ENCODE data around the gene FAM180A. TPM values are rescaled to one million over a fixed set of nuclear protein-coding genes. Genes with fewer than 3 reads are reported as not detected.

FAM180A gene
- total and polyA plus RNA-seq, 7 donors: 0.07 to 1.8 (median 0.13) TPM; not detected in 2

DNA sequence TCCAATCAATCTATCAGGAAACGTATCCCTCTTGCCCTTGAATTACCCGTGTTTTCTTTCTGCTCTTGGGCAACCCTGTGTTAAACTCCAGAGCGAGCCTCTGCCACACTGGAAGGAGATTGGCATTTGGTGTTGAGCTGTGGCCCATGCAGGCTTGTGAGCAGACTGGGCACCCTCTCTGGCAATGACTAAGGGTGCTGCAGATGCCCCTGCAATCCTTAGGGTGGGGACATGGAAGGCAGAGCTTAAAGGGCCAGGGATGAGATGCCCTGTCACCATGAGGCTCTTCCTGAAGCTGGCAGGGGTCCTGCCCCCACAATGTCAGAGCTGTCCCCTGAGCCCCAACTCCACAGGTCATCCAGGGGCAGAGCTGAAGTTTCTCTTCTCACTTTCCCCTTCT lies 19.5 kb upstream of the FAM180A start:
- DNase-seq (no peak), ATAC-seq (peak in 3 of 4 donors; percentile 29 to 75 (median 70))
- intact Hi-C loops (cut with DNase I): no loop called here
- Histone ChIP-seq H3K27me3 (ENCODE audit: insufficient read depth in 3 of 3, low read length in 2 of 3) (no peaks in the 10 kb centered on the region), H3K4me1 (no peaks in the 10 kb centered on the region), H3K9me3 (no peaks in the 10 kb centered on the region), H3K27ac (no peak overlapping the region), H3K4me3 (no peak overlapping the region), H3K36me3 (ENCODE audit: insufficient read depth in 1 of 2, low read depth in 1 of 2) (no peaks in the 10 kb centered on the region)
- TF ChIP-seq, protein P1, sequence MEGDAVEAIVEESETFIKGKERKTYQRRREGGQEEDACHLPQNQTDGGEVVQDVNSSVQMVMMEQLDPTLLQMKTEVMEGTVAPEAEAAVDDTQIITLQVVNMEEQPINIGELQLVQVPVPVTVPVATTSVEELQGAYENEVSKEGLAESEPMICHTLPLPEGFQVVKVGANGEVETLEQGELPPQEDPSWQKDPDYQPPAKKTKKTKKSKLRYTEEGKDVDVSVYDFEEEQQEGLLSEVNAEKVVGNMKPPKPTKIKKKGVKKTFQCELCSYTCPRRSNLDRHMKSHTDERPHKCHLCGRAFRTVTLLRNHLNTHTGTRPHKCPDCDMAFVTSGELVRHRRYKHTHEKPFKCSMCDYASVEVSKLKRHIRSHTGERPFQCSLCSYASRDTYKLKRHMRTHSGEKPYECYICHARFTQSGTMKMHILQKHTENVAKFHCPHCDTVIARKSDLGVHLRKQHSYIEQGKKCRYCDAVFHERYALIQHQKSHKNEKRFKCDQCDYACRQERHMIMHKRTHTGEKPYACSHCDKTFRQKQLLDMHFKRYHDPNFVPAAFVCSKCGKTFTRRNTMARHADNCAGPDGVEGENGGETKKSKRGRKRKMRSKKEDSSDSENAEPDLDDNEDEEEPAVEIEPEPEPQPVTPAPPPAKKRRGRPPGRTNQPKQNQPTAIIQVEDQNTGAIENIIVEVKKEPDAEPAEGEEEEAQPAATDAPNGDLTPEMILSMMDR (IDR thresholded peaks at IDR 0.05): no peak
- 37 to 51% (median 44%) methylated on average over 3 of the region's 3 CpGs for WGBS, 3 donors

DNA sequence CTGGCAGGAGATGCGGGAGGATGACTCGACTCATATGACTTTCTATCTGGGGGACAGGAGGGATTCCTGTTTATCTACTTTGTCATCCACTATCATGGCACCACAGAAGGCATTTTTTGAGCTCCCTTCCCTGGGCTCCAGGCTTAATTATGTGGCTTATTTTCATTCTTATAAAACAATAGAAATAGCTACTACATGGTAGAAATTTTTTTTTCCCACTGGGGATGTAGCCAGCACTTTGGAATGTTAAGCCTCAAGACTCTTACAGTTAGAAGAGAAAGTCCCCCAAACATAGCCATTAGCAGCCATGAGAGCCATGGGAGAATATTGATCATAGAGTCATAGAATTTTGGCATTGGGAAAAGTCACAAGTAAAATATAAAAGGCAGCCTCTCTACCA lies 14.6 kb upstream of the FAM180A start:
- intact Hi-C loops (cut with DNase I): no loop called here
- no peaks in the 10 kb centered on the region for H3K36me3 ChIP-seq (ENCODE audit: insufficient read depth in 1 of 2, low read depth in 1 of 2)
- 81 to 92% (median 82%) methylated on average over 2 of the region's 2 CpGs for WGBS, 3 donors
- H3K4me1 ChIP-seq: no peaks in the 10 kb centered on the region
- no peaks in the 10 kb centered on the region for H3K9me3 ChIP-seq
- peaks cover 0 to 5% (median 0%) of the 10 kb centered on the region in 3 donors for H3K27me3 ChIP-seq (ENCODE audit: insufficient read depth in 3 of 3, low read length in 2 of 3)
- TF ChIP-seq, protein P1 (IDR thresholded peaks at IDR 0.05): no peak
- ATAC-seq (no peak), DNase-seq (no peak)
- H3K4me3 ChIP-seq: no peak overlapping the region
- no peak overlapping the region for H3K27ac ChIP-seq

DNA sequence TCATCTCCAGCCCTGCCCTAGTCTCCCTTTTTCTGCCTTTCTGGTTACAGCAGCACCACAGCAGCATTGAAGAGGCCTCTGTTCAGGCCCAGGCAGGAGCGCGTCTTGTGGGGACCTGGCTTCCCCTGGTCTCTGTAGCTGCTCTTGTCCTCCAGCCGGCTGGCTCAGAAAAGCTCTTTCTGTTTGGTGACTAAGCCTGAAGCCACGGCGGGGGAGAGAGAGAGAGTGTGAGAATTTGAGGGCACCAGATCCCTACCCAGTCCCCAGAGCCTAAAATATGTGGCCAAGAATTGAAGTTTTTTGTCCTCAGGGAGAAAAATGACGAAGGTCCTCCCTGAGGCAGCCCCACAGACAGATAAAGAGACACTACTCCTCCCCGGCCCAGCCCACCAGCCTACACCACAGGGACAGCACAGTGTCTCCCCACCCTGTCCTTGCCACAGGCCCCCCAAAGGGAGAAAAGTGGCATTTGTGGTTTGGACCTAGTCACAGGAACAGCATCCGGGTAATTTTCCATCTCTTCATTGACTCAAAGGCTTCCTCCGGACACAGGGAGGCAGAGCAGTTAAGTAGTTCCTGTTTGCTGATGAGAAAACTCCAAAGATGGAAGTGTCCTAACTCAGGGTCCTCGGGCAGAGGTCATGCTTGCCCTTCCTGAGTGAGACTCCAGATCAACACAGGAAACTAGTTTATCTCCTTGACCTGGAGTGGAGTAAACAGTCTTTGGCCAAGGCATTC lies 13.3 kb upstream of the FAM180A start:
- intact Hi-C loops (cut with DNase I): no loop called here
- WGBS, 3 donors: 37 to 67% (median 46%) methylated on average over 10 of the region's 10 CpGs
- H3K4me1 ChIP-seq: no peaks in the 10 kb centered on the region
- TF ChIP-seq, protein P1 (IDR thresholded peaks at IDR 0.05): no peak
- DNase-seq (no peak), ATAC-seq (peak in 2 of 4 donors; percentile 41)
- H3K9me3 ChIP-seq: no peaks in the 10 kb centered on the region
- H3K27ac ChIP-seq: no peak overlapping the region
- H3K4me3 ChIP-seq: no peak overlapping the region
- H3K27me3 ChIP-seq (ENCODE audit: insufficient read depth in 3 of 3, low read length in 2 of 3): peaks cover 0 to 5% (median 0%) of the 10 kb centered on the region in 3 donors
- no peaks in the 10 kb centered on the region for H3K36me3 ChIP-seq (ENCODE audit: insufficient read depth in 1 of 2, low read depth in 1 of 2)

DNA sequence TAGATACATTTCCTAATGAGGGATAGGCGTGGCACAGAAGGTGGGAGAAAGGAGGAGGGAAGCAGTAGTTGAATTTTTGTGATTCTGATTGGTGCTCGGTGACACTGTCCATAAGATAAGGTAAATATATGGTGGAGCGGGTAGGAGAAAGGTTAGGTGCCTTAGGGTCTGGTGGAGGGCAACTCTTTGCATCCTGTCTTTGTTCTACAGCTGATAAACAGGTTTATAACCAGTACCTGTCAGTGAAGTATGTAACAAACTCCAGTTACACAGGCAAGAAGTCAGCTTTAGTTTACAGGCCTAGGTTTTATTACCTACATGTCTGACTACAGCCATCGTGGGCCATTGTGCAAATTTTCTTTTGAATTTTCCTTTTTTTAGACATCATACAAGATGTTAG lies 10.9 kb upstream of the FAM180A start:
- H3K4me3 ChIP-seq: no peak overlapping the region
- intact Hi-C loops (cut with DNase I): loop anchor here in 1 of 2 donors (5.0 kb wide), 1 partner anchor 87 kb away; no protein-coding TSS in a partner anchor
- peaks cover 7% of the 10 kb centered on the region for H3K4me1 ChIP-seq
- H3K9me3 ChIP-seq: no peaks in the 10 kb centered on the region
- 80 to 93% (median 91%) methylated on average over 4 of the region's 4 CpGs for WGBS, 3 donors
- H3K27me3 ChIP-seq (ENCODE audit: insufficient read depth in 3 of 3, low read length in 2 of 3): peaks cover 0 to 5% (median 0%) of the 10 kb centered on the region in 3 donors
- ATAC-seq (no peak), DNase-seq (no peak)
- H3K36me3 ChIP-seq (ENCODE audit: insufficient read depth in 1 of 2, low read depth in 1 of 2): no peaks in the 10 kb centered on the region
- TF ChIP-seq, protein P1 (IDR thresholded peaks at IDR 0.05): no peak
- H3K27ac ChIP-seq: no peak overlapping the region
